UCSD-AML1 (cell line): Measurements from ENCODE around the gene NR2F6.
"Not testable (repeated sequence)": the region's sequence is repeated elsewhere in the genome, so short reads cannot be mapped to it uniquely, and the experiment has no call there.

ENCODE experiments used
- DNase-seq: peaks from one replicate; lab custom pipeline; 2025; ENCODE audit not compliant: unreplicated experiment; lab: John Stamatoyannopoulos, UW

Gene NR2F6

DNA sequence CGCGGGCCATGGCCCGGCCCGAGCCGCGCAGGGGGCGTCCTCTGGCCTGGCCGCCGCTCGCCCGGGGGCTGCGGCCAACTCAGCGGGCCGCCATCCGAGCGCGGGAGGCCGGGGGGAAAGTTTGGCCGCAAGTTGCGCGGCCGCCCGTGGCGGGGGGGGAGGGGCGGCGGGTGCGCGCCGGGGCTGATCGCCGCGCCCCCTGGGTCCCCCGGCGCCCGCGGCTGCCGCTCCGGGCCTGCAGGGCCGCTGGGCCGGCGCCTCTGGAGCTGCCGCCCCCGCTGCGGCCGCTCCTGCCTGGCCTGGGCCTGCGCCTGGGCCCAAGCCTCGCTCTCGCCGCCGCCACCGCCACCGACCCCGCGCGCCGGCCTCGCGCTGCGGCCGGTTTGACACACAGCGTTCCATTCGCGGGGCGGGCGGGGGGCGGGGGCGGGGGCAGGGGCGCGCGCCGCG is at the start of gene NR2F6:
Gene NR2F6, minus strand, starts transcription at position 385 of the 450 bp plus-strand sequence. CDS start 699 bp downstream, outside the sequence.
- no peak for DNase-seq

DNA sequence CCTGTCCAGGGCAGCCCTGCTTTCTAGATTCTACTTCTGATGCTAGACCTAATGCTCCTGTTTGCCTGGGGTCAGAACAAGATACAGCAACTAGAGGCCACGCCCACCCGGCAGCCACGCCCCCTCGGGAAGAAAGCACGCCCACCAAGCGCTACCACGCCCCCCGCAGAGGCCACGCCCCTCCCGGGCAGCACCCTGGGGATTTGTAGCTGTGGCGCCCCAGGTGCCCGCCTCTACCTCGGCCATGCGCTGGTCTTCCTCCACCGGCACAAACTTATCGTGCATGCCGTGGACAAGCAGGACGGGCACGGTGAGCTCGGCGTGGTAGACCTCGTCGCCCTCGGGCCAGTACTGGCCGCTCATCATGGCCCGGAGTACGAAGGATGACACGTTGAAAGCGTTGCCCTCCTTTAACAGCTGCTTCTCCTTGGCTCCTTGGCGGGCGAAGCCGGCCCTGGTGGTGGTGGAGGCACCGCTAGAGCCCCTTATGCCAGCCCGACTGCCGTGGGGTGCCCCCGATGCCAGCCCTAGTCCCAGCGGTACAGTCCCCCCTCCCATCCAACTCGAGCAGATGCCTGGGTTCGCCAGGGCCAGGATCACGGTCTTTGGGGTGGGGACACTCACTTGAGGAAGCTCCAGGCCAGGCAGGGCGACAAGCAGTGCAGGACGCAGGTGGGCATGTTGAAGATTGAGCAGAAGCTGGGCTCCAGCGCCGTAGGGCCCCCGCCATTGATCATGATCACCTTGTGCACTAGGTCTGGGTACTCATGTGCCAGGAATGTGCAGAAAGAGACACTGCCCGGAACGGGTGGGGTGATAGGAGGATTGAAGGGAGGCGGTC is 48.6 kb upstream of the NR2F6 start:
- DNase-seq: peak; percentile 54

DNA sequence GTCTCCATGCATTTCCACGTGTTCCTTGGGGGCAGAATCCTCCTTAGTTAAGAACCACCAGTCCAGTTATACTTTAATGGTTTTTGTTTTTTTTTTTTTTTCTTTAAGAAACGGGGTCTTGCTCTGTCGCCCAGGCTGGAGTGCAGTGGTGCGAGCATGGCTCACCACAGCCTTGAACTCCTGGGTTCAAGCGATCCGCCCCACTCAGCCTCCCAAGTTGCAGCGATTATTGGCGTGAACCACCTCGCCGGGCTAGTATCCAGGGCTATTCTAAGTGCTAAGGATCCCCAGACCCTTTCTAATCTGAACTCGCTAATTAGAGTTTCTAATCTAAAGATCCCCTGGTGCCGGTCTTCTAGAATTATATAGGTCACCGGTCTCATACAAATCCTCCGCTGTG is 47.9 kb upstream of the NR2F6 start:
- no peak for DNase-seq

DNA sequence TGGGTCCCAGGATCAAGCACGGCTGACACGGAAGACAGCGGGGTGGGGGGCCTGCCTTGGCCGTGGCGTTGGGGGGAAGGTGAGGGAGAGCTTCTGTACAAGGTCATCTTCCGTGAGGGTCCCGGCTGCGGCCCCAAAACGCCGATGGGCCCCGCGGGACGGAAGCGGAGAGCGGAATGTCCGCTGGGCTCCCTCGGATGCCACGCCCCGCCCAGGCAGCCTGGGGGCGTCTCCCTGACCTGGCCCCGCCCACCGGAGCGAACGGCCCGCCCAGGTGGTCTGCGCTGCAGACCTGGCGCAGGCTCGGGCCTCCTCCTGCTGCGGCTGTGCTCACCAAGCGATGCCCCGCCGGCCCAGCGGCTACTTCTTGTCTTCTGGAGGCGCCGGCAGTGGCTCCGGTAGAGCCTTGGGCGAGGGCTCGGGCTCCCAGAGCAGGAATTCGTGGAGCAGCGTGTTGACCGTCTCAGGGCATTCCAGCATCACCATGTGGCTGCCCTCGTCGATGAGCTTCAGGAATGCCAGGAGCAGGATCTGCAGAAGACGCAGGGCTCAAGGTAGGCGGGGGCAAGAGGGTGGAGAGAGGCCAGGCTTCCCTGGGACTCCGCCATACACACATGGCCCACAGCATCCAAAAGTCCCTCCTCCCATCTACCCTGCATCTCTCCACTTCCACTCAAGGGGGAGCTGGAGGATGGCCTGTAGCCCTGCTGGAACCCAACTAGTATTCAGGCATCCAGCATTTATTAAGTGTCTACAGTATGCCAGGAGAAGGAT is 46.8 kb upstream of the NR2F6 start:
- DNase-seq: peak; percentile 80

DNA sequence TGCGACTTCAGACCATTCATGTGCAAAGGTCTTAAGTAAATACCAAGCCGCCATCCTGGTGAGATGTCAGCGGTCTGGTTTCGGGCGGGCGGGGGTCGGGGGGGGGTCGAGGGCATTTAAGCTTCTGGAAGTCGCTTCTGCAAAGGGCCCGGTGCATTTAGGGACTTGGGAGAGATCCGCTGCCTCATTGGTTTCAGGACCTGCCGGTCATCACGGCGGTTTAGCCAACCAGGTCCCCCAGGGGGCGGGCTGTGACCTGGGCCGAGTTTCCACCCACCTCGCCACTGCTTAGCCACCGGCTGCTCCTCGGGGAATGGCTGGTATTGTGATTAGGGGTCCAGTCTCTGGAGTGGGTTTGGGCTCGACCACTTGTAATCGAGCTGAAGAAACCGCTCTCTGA is 43.8 kb upstream of the NR2F6 start:
- no peak for DNase-seq

DNA sequence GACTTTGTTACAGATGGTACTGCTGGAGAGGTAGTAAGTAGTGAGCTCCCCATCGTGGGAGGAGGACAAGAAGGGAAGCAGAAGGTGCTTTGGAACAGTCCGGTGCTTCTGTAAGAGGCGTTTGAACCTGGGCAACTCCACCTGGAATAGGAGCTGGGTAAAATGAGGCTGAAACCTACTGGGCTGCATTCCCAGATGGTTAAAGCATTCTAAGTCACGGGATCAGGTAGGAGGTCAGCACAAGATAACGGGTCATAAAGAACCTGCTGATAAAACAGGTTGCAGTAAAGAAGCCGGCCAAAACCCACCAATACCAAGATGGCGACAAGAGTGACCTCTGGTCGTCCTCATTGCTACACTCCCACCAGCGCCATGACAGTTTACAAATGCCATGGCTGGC is 41.0 kb upstream of the NR2F6 start:
- DNase-seq: no peak

DNA sequence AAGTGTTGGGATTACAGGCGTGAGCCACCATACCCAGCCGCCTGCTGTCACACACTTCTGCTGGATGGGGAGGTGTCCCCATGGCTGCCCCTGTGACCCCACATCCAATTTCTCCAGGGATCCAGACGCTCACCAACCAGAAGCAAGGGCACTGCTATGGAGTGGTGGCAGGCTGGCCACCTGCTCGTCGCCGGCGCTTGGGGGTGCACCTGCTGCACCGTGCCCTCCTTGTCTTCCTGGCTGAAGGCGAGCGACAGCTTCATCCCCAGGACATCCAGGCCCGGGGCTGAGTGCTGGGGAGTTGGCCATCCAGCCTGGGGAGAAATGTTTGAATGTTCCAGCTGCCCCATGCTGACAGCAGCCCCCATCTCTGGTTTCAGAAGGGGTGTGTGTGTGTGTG is 40.5 kb upstream of the NR2F6 start:
- no peak for DNase-seq

DNA sequence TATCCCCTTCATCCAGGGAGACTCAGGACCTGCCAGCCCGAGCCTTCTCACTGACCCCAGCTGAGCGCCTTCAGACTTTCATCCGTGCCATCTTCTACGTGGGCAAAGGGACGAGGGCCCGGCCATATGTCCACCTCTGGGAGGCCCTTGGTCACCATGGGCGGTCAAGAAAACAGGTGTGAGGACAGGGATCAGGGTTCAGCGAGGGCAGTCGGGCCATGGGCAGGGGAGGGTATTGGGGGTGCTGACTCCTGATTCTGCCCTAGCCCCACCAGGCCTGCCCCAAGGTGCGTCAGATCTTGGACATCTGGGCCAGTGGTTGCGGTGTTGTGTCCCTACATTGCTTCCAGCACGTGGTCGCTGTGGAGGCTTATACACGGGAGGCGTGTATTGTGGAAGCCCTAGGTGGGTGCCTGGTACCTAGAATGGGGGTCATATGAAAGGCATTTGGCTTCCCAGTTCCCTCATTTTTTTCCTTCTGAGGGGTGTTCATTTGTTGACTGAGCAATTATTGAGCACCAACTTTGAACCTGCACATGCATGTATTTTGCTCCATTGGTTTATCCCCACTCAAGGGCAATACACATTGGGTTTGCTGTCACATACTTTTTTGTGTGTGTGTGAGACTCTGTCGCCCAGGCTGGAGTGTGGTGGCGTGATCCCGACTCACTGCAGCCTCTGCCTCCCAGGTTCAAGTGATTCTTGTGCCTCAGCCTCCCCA is 39.9 kb upstream of the NR2F6 start:
- DNase-seq: no peak

DNA sequence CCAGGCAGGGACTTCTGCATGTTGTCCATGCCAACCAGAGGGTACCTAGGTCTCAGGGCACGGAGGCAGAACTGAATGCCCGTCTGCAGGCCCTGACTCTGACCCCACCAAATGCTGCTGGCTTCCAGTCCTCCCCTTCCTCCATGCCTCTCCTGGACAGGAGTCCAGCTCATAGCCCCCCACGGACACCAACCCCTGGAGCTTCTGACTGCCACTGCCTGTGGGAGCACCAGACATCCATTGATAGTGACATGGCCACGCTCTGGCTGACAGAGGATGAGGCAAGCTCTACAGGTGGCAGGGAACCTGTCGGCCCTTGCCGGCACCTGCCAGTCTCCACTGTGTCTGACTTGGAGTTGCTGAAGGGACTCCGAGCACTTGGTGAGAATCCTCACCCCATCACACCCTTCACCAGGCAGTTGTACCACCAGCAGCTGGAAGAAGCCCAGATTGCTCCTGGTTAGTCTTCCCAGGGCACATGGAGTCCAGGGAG is 37.8 kb upstream of the NR2F6 start:
- DNase-seq: no peak

DNA sequence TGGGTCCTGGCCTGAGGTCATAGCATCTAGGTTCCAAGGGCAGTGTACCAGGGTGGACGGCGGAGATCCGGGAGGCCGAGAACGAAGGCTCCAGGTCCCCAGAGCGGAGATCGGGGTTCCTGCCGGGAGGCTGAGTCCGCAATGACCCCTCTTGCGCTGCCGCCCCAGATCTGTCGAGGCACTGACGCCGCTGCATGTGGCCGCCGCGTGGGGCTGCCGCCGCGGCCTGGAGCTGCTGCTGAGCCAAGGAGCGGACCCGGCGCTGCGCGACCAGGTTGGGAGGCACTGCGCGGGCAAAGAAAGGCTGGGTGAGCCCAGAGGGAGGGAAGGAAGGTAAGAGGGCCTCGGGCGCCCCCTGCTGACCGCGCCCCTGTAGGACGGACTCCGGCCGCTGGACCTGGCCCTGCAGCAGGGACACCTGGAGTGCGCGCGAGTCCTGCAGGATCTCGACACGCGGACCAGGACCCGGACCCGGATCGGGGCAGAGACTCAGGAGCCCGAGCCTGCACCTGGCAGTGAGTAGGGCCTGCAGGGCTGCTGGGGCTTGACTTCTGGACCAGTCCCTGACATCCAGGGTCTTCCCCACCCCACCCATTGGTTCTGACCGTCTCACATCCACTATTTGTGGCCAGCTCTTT is 36.9 kb upstream of the NR2F6 start:
- peak; percentile 80 for DNase-seq

DNA sequence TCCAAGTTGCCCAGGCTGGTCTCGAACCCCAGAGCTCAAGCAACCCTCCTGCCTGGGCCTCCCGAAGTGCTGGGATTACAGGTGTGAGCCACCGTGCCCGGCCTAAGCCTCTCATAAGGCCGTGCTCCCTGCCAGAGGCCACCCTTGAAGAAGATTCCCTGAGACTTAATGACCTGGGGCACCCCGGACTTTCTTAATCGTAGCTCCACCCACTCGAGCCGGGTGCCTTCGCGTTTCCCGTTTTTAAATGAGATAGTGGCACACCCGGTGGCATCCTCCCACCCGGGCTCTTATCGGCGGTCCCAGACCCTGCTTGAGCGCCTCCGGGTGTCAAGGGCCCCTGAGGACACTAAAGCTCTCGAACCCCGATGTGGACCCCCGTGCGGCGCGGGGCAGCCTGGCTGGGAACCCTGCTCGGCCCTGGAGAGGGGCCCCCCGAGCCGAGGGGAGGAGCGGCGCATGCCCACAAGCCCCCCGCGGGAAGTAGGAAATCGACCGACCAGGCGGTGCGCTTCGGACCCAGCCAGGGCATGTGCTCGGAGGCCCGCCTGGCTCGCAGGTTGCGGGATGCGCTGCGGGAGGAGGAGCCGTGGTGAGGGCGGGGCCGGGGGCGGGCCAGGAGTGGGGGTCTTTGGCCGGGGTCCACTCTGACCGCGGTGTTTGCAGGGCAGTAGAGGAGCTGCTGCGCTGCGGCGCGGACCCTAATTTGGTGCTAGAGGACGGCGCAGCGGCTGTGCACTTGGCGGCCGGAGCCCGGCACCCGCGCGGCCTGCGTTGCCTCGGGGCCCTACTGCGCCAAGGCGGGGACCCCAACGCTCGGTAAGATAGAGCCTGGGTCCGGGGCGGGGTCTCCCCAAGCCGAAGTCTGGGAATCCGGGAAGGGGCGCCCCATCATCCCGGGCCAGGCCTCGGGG is 35.9 kb upstream of the NR2F6 start, which contains the start of gene ANKLE1:
Gene ANKLE1, plus strand, starts transcription at position 511 of the 914 bp plus-strand sequence. Its CDS starts 20 bp downstream, at position 531.
- no peak for DNase-seq

DNA sequence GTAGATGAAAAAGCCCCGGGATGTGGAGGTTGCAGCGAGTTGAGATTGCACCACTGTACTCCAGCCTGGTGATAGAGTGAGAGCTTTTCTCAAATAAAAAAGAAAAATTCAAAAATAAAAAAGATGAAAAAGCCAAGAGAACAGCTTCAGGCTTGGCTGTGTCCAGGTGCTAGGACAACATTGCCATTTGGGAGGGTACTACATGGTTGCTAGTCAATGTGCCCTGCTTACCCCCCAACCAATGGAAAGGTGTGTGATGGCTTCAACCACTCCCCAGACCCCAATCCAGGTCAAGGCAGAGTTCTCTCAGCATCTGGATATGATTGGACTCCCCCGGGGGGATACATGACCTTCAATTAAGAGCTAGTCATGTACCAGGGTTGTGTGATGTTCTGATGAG is 33.7 kb upstream of the NR2F6 start:
- DNase-seq: no peak

DNA sequence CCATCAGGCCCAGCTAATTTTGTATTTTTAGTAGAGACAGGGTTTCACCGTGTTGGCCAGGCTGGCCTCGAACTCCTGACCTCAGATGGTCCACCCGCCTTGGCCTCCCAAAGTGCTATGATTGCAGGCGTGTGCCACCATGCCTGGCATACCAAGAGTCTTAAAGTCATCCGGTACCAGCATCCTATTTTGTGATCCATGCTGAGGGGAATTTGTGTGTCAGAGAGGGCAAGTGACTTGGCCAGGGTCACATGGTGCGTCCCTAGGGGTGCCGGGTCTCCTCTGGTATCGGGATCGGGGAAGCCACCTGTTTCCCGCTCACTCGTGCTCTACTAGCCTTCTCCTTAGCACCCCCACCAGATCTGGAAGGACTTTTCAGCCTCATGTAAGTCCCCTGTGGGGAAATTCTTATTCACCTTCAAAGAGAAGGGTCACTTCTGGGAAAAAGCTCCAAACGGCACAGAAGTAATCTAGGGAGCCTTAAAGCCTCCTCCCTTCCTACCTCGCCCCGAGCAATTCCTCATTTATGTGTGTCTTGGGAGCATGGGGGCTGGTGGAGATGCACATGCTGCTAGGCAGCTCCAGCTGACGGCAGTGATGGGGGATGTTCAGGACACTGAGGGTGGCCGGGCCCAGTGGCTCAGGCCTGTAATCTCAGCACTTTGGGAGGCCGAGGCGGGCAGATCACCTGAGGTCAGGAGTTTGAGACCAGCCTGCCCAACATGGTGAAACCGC is 29.9 kb upstream of the NR2F6 start:
- no peak for DNase-seq

DNA sequence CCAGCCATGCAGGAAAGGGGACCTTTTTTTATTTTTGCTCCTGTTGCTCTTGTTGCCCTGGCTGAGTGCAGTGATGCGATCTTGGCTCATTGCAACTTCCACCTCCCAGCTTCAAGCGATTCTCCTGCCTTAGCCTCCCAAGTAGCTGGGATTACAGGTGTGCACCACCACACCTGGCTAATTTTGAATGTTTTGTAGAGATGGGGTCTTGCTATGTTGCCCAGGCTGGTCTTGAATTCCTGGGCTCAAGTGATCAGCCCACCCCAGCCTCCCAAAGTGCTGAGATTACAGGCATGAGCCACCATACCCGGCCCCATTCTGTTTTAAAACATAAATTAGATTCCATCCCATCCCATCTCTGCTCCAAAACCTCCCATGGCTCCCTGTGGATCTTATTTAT is 29.2 kb upstream of the NR2F6 start:
- not testable (repeated sequence) for DNase-seq

DNA sequence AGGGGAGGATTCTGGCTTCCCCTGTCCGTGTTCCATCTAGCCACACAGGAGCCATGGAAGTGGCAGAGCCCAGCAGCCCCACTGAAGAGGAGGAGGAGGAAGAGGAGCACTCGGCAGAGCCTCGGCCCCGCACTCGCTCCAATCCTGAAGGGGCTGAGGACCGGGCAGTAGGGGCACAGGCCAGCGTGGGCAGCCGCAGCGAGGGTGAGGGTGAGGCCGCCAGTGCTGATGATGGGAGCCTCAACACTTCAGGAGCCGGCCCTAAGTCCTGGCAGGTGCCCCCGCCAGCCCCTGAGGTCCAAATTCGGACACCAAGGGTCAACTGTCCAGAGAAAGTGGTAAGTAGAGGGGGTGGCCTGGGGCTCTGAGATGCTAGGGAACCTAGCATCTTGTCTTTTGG is 23.0 kb upstream of the NR2F6 start:
- DNase-seq: no peak

DNA sequence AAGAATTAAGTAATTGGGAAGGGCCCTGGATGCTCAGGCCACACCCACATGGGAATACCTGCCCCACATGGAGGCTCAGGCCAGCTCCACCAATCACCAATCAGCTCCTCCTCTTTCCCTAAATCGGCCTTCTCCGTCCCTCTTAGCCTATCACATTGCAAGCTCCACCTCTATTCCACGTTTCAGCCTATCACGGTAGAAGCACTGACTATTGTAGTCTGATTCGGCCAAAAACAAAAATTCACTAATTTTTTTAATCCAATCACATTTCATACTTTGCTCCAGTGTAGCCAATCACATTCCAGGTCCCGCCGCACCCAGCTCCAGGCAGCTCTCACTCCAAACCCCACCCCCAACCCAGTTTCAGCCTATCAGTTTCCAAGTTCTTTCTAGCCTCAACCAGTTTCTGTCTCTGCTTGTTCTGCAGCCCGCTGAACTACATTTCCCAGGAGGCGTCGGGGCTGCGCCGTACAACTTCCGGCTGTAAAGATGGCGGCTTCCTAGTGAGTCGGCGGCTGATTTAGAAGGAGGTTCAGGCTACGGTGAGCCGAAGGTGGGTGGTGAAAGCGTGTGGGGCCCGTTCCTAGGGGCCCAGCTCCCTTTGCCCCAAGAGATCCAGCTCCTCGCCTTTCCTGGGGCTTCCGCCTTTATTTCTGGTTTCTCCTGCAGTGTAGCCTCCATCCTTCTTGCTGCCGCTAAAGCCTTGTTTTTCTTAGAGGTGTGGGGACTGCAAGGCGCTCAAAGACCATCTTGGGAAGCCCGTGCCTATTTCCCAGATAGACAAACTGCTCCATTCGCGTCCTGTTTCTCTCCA is 21.5 kb upstream of the NR2F6 start, which contains the start of gene BABAM1:
Gene BABAM1, plus strand, starts transcription at position 469 of the 814 bp plus-strand sequence. CDS start 1,364 bp downstream, outside the sequence.
- peak; percentile 91 for DNase-seq

DNA sequence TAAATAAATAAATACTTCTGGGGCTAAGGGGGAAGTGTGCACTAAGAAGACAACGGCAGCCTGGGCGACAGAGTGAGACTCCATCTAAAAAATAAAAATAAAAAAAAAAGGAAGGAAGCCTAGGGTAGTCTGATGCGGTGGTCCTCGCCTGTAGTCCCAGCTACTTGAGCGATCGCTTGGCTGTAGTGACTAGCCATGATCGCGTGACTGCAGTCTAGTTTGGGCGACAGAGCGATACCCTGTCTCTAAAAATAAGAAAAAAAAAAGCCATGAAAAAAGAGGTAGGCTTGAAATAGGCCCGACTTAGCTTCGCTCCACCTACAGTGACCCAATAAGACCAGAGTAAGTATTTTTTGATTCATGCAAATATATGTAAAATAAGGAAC is 20.9 kb upstream of the NR2F6 start:
- no peak for DNase-seq

DNA sequence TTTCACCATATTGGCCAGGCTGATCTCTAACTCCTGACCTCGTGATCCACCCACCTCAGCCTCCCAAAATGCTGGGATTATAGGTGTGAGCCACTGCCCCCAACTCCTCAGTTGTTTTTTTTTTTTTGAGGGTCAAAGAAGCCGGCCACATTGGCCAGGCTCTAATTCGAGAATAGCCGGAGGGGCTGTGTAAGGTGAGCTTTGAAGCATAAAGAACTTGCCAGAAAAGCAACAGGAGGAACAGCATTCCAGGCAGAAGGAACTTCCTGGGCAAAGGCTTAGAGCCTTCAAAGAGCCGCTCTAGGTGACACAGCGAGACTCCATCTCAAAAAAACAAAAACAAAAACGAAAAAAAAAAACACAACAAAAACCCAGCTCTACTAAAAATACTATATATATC is 20.3 kb upstream of the NR2F6 start:
- no peak for DNase-seq
